Lower lobe of right lung (tissue), 2 donors: ENCODE measurements around the gene HAND2. TPM values are rescaled to one million over a fixed set of nuclear protein-coding genes. Genes with fewer than 3 reads are reported as not detected.

Experiments used
- ATAC-seq, 2 donors: fragments of 200-7000 bp; cut with Tn5 transposase; one replicate each; pipeline ENCODE4 v1.9.1; 2020 to 2022; ENCODE audit warnings: mild to moderate bottlenecking in 2 of 2, moderate library complexity in 2 of 2
- DNase-seq: peaks from one replicate; pipeline ENCODE4 v3.0.0-alpha.2; 2020
- H3K27ac ChIP-seq: fragments of 200-600 bp; one replicate; pipeline ENCODE4 v1.8.0; 2022
- H3K27me3 ChIP-seq: fragments of 200-600 bp; one replicate; pipeline ENCODE4 v1.8.0; 2022; ENCODE audit warnings: low read depth
- H3K36me3 ChIP-seq: fragments of 200-600 bp; one replicate; pipeline ENCODE4 v1.8.0; 2022; ENCODE audit warnings: mild to moderate bottlenecking
- H3K4me1 ChIP-seq: fragments of 200-600 bp; one replicate; pipeline ENCODE4 v1.8.0; 2022
- H3K4me3 ChIP-seq: fragments of 200-600 bp; one replicate; pipeline ENCODE4 v1.8.0; 2022; ENCODE audit warnings: mild to moderate bottlenecking
- H3K9me3 ChIP-seq: fragments of 200-600 bp; one replicate; pipeline ENCODE4 v1.8.0; 2022
- CTCF ChIP-seq: fragments of 200-600 bp; IDR thresholded peaks from one replicate; pipeline ENCODE4 v1.8.0; 2022; ENCODE audit warnings: antibody characterized with exemption, mild to moderate bottlenecking
- intact Hi-C: fragments of 100-400 bp; cut with DNase I; formaldehyde crosslinking; loops from one replicate; pipeline ENCODE4 v1.11.0; 2022
- total RNA-seq: library from RNA; stranded (reverse); fragmentation: NEBNext Ultra II Directional; extraction: Animal tissue kit (Norgen Biotek cat#: 25700); gene quantifications from one replicate; pipeline ENCODE4 v1.2.1, GENCODE V29; 2021
- donor health status: DM: no; HTN: yes; CAD: no; lungs with severe emphysema.

HAND2 gene
- total RNA-seq, 1 donor from 2014 or later: 0.35 TPM

- no peaks in the 10 kb centered on the region for H3K27me3 ChIP-seq
- no peak for TF ChIP-seq CTCF
- intact Hi-C loops: no loop called here
- H3K4me1 ChIP-seq: no peaks in the 10 kb centered on the region
- no peak overlapping the region for H3K27ac ChIP-seq
- H3K36me3 ChIP-seq: no peaks in the 10 kb centered on the region
- no peak for ATAC-seq
- DNase-seq: no peak
- H3K4me3 ChIP-seq: no peak overlapping the region
- no peaks in the 10 kb centered on the region for H3K9me3 ChIP-seq
These were observed 30.9 kb upstream of the HAND2 start for GRCh38 chr4:173560896-173561295.

GRCh38 chr4:173556398-173557131, 26.5 kb upstream of the HAND2 start:
- DNase-seq: no peak
- Histone ChIP-seq H3K36me3 (no peaks in the 10 kb centered on the region), H3K27me3 (no peaks in the 10 kb centered on the region), H3K9me3 (no peaks in the 10 kb centered on the region), H3K27ac (no peak overlapping the region), H3K4me3 (no peak overlapping the region), H3K4me1 (no peaks in the 10 kb centered on the region)
- intact Hi-C loops: no loop called here
- TF ChIP-seq CTCF: no peak
- ATAC-seq: no peak

DNA sequence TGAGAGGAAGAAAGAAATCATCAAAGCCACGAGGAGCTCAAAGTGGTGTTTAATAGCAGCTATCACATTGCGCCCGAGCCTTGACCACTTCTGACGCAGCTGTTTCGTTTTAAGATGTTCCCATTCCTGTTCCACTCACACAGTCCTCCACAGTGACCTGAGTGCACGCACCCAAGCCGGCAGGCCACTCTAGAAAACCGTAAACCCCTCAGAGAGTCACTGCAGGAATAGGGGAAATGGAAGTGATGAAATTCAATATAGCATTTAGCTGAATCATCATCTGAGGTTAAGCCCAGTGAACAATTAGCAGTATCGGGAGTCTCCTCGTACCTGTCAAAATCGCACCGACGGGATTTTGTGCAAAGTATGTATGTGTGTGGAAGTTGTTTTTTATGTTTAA, 17.9 kb upstream of the HAND2 start:
- no peak overlapping the region for H3K27ac ChIP-seq

GRCh38 chr4:173546776-173547175, 16.7 kb upstream of the HAND2 start:
- DNase-seq: no peak
- Histone ChIP-seq H3K36me3 (no peaks in the 10 kb centered on the region), H3K27ac (no peak overlapping the region), H3K9me3 (no peaks in the 10 kb centered on the region), H3K4me3 (no peak overlapping the region), H3K27me3 (peaks cover 47% of the 10 kb centered on the region), H3K4me1 (no peaks in the 10 kb centered on the region)
- intact Hi-C loops: no loop called here
- no peak for TF ChIP-seq CTCF
- ATAC-seq: no peak

More for the DNA sequence above, 17.9 kb upstream of the HAND2 start:
- Histone ChIP-seq H3K4me3 (no peak overlapping the region), H3K4me1 (no peaks in the 10 kb centered on the region), H3K36me3 (no peaks in the 10 kb centered on the region), H3K27me3 (peaks cover 38% of the 10 kb centered on the region), H3K9me3 (no peaks in the 10 kb centered on the region)
- intact Hi-C loops: no loop called here
- TF ChIP-seq CTCF: no peak
- DNase-seq: no peak
- ATAC-seq: no peak

- ATAC-seq: no peak
- intact Hi-C loops: no loop called here
- peaks cover 58% of the 10 kb centered on the region for H3K27me3 ChIP-seq
- no peaks in the 10 kb centered on the region for H3K9me3 ChIP-seq
- TF ChIP-seq CTCF: no peak
- no peaks in the 10 kb centered on the region for H3K4me1 ChIP-seq
- no peak overlapping the region for H3K27ac ChIP-seq
- DNase-seq: no peak
- no peak overlapping the region for H3K4me3 ChIP-seq
- no peaks in the 10 kb centered on the region for H3K36me3 ChIP-seq
These were observed 15.4 kb upstream of the HAND2 start for GRCh38 chr4:173545440-173545839.
